CD14-positive monocyte (primary cell): ENCODE data around the gene ENTHD1. TPM values are rescaled to one million over a fixed set of nuclear protein-coding genes. Genes with fewer than 3 reads are reported as not detected.

Source experiments
- DNase-seq, 3 donors: peaks; one replicate each; pipeline ENCODE4 v3.0.0-alpha.2; 2011 to 2022
- H2AFZ ChIP-seq: 2 replicates; pipeline ENCODE4 v1.6.0; 2012; ENCODE audit warnings: mild to moderate bottlenecking, low read depth, low read length, inconsistent platforms; ENCODE audit not compliant: insufficient read depth, poor library complexity, severe bottlenecking
- H3K27ac ChIP-seq, 2 donors: 1 replicate in 1 of 2; 2 replicates in 1 of 2; pipeline ENCODE4 v1.5.1; 2012 to 2013; ENCODE audit warnings: low read length in 2 of 2, control low read depth in 1 of 2, inconsistent platforms in 1 of 2, low read depth in 1 of 2, mild to moderate bottlenecking in 1 of 2
- H3K27me3 ChIP-seq, 2 donors: one replicate each; pipeline versions ENCODE4 v1.6.0 to v1.6.1; 2011 to 2013; ENCODE audit warnings: low read length in 2 of 2; ENCODE audit not compliant: control insufficient read depth in 2 of 2, insufficient read depth in 2 of 2
- H3K36me3 ChIP-seq, 2 donors: replicated peaks in 1 of 2; 1 replicate in 1 of 2; 2 replicates in 1 of 2; pipeline versions ENCODE4 v1.5.1 to v1.6.1; 2012 to 2013; ENCODE audit warnings: low read length in 2 of 2, control low read depth in 1 of 2, inconsistent platforms in 1 of 2, mild to moderate bottlenecking in 1 of 2; ENCODE audit not compliant: insufficient read depth in 2 of 2, control insufficient read depth in 1 of 2
- H3K4me1 ChIP-seq, 2 donors: 1 replicate in 1 of 2; 2 replicates in 1 of 2; pipeline versions ENCODE4 v1.5.1 to v1.6.1; 2012 to 2013; ENCODE audit warnings: low read length in 2 of 2, control low read depth in 1 of 2, inconsistent platforms in 1 of 2, mild to moderate bottlenecking in 1 of 2, moderate library complexity in 1 of 2; ENCODE audit not compliant: insufficient read depth in 2 of 2, control insufficient read depth in 1 of 2
- H3K4me2 ChIP-seq: replicated peaks from 2 replicates; pipeline ENCODE3; 2012; ENCODE audit warnings: low read length, moderate library complexity, mild to moderate bottlenecking; ENCODE audit not compliant: poor library complexity, severe bottlenecking; ENCODE audit errors: extremely low read depth
- H3K4me3 ChIP-seq, 3 experiments: fragments of 200-600 bp in 1 of 3; sonication (generic) in 1 of 3; replicated peaks in 1 of 3; 1 replicate in 2 of 3; 2 replicates in 1 of 3; pipeline ENCODE4 v1.5.1; 2011 to 2013; ENCODE audit warnings: low read length in 3 of 3, mild to moderate bottlenecking in 3 of 3, control low read depth in 2 of 3, low read depth in 2 of 3, inconsistent platforms in 1 of 3, moderate library complexity in 1 of 3
- H3K79me2 ChIP-seq: 2 replicates; pipeline ENCODE4 v1.6.0; 2012; ENCODE audit warnings: mild to moderate bottlenecking, control low read depth, inconsistent platforms, low read length, moderate library complexity; ENCODE audit not compliant: insufficient read depth
- H3K9ac ChIP-seq: 2 replicates; pipeline ENCODE4 v1.6.0; 2017; ENCODE audit warnings: low read length, mild to moderate bottlenecking; ENCODE audit not compliant: insufficient read depth, poor library complexity, severe bottlenecking
- H3K9me3 ChIP-seq, 2 donors: replicated peaks in 1 of 2; 1 replicate in 1 of 2; 2 replicates in 1 of 2; pipeline versions ENCODE4 v1.5.1 to v1.6.1; 2012 to 2013; ENCODE audit warnings: low read length in 2 of 2, control low read depth in 1 of 2; ENCODE audit not compliant: control insufficient read depth in 1 of 2, insufficient read depth in 1 of 2
- H4K20me1 ChIP-seq: 2 replicates; pipeline ENCODE4 v1.6.0; 2012; ENCODE audit warnings: mild to moderate bottlenecking, low read length, control low read depth, moderate library complexity; ENCODE audit not compliant: insufficient read depth
- H3K27ac Mint-ChIP-seq, 7 donors: one replicate each; pipeline ENCODE4 v1.8.0; 2020; ENCODE audit warnings: mild to moderate bottlenecking in 7 of 7, mixed read lengths in 7 of 7, moderate library complexity in 6 of 7, inconsistent platforms in 2 of 7
- H3K27me3 Mint-ChIP-seq, 3 donors: one replicate each; pipeline ENCODE4 v1.8.0; 2021 to 2022; ENCODE audit warnings: low read depth in 3 of 3, mild to moderate bottlenecking in 3 of 3, mixed read lengths in 3 of 3, moderate library complexity in 3 of 3, inconsistent platforms in 1 of 3
- H3K36me3 Mint-ChIP-seq, 2 donors: one replicate each; pipeline ENCODE4 v1.8.0; 2020; ENCODE audit warnings: mixed read lengths in 2 of 2, inconsistent platforms in 1 of 2, mild to moderate bottlenecking in 1 of 2
- H3K4me1 Mint-ChIP-seq: one replicate; pipeline ENCODE4 v1.8.0; 2020; ENCODE audit warnings: mild to moderate bottlenecking, mixed read lengths
- H3K4me3 Mint-ChIP-seq, 2 donors: one replicate each; pipeline ENCODE4 v1.8.0; 2020; ENCODE audit warnings: mild to moderate bottlenecking in 2 of 2, mixed read lengths in 2 of 2, moderate library complexity in 1 of 2
- H3K9me3 Mint-ChIP-seq, 7 donors: one replicate each; pipeline ENCODE4 v1.8.0; 2020 to 2022; ENCODE audit warnings: mixed read lengths in 7 of 7, mild to moderate bottlenecking in 6 of 7, moderate library complexity in 6 of 7, inconsistent platforms in 2 of 7
- WGBS: methylation state at CpG from one replicate; pipeline ENCODE4 v1.1.5; 2013; ENCODE audit warnings: missing lambda C conversion rate; ENCODE audit not compliant: insufficient coverage; 5-methylcytosine and 5-hydroxymethylcytosine counted together
- intact Hi-C, 2 donors: fragments of 100-400 bp; cut with micrococcal nuclease; formaldehyde crosslinking; loops; one replicate each; pipeline versions ENCODE4 v1.15.0 to v1.15.1; 2023
- polyA plus RNA-seq, 3 donors: library from polyadenylated mRNA; depleted of rRNA in 1 of 3; unstranded in 2 of 3; stranded (reverse) in 1 of 3; fragments of 300-500 nt in 2 of 3; fragments of >200 nt in 1 of 3; fragmentation: Illumina TruSeq in 2 of 3; gene quantifications; 1 replicate in 2 of 3; 2 replicates in 1 of 3; pipeline ENCODE4 v1.2.3, GENCODE V29; 2012 to 2021
- TF ChIP-seq, protein P1 (sequence below): fragments of 200-600 bp; IDR thresholded peaks from one replicate; pipeline ENCODE4 v1.8.0; 2022; ENCODE audit warnings: antibody characterized with exemption, mild to moderate bottlenecking

The ENTHD1 gene
- polyA plus RNA-seq, 3 donors: not detected

DNA sequence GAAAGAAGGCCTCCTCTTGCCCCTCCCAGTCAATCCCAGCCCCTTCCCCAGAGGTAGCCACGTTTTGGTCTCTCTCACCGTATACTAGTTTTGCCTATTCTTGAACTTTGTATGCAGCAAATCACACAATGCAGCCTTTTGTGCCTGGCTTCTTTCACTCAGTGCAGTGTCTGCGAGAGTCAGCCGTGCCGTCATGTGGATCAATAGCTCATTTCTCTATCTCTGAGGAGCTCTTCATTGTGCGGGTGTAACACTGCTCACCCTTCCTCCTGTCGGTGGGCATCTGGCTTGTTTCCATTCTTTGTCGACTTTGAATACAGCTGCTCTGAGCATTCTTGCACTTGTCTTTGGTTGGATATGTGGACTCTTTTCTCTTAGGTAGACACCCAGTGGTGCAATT, 176.5 kb downstream of the ENTHD1 start:
- Histone ChIP-seq H3K79me2 (no peaks in the 10 kb centered on the region), H3K9me3 (no peaks in the 10 kb centered on the region), H2AFZ (no peak overlapping the region), H3K36me3 (no peaks in the 10 kb centered on the region), H3K4me3 (no peak overlapping the region), H3K4me2 (no peak overlapping the region), H3K27ac (no peak overlapping the region), H3K9ac (no peak overlapping the region), H3K4me1 (no peaks in the 10 kb centered on the region), H4K20me1 (no peaks in the 10 kb centered on the region), H3K27me3 (no peaks in the 10 kb centered on the region)
- WGBS: 98% methylated on average over 7 of the region's 8 CpGs
- H3K4me1 Mint-ChIP-seq: no peaks in the 10 kb centered on the region
- no peaks in the 10 kb centered on the region for H3K36me3 Mint-ChIP-seq
- peak overlapping the region in 1 of 7 donors; percentile 31 for H3K27ac Mint-ChIP-seq
- no peak overlapping the region for H3K4me3 Mint-ChIP-seq
- intact Hi-C loops: no loop called here
- TF ChIP-seq, protein P1, sequence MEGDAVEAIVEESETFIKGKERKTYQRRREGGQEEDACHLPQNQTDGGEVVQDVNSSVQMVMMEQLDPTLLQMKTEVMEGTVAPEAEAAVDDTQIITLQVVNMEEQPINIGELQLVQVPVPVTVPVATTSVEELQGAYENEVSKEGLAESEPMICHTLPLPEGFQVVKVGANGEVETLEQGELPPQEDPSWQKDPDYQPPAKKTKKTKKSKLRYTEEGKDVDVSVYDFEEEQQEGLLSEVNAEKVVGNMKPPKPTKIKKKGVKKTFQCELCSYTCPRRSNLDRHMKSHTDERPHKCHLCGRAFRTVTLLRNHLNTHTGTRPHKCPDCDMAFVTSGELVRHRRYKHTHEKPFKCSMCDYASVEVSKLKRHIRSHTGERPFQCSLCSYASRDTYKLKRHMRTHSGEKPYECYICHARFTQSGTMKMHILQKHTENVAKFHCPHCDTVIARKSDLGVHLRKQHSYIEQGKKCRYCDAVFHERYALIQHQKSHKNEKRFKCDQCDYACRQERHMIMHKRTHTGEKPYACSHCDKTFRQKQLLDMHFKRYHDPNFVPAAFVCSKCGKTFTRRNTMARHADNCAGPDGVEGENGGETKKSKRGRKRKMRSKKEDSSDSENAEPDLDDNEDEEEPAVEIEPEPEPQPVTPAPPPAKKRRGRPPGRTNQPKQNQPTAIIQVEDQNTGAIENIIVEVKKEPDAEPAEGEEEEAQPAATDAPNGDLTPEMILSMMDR: no peak
- DNase-seq: no peak
- H3K27me3 Mint-ChIP-seq: peaks cover 10 to 18% (median 17%) of the 10 kb centered on the region in 3 donors
- peaks cover 0 to 2% (median 0%) of the 10 kb centered on the region in 7 donors for H3K9me3 Mint-ChIP-seq

DNA sequence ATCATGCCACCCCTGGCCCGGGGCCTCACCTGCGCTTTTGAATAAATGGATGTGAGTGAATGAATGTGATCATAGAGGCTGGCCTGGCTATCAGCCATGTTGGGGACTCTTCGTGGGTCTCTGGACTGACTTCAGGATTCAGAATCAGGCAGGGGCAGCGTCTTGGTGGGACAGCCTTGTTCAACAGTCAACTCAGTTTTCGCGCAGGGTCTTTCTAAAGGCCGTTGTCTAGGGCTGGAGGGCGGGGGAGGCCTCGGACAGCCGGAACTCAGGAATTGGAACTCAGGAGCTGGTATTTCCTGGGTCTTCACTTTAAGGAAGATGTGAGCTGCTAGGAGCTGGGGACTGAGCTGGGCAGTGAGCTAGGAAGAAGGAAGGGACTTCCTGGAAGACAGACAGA, 177.0 kb downstream of the ENTHD1 start:
- TF ChIP-seq, protein P1: no peak
- H3K4me3 Mint-ChIP-seq: no peak overlapping the region
- no peak overlapping the region for H3K9ac ChIP-seq
- H3K9me3 Mint-ChIP-seq: peaks cover 0 to 2% (median 0%) of the 10 kb centered on the region in 7 donors
- H3K4me3 ChIP-seq: no peak overlapping the region
- intact Hi-C loops: no loop called here
- no peak overlapping the region for H3K27ac Mint-ChIP-seq
- H3K9me3 ChIP-seq: no peaks in the 10 kb centered on the region
- WGBS: 90% methylated on average over 5 of the region's 10 CpGs
- H3K27me3 ChIP-seq: no peaks in the 10 kb centered on the region
- H3K4me1 Mint-ChIP-seq: no peaks in the 10 kb centered on the region
- H3K36me3 Mint-ChIP-seq: no peaks in the 10 kb centered on the region
- H3K36me3 ChIP-seq: no peaks in the 10 kb centered on the region
- H3K27ac ChIP-seq: no peak overlapping the region
- no peaks in the 10 kb centered on the region for H3K79me2 ChIP-seq
- H2AFZ ChIP-seq: no peak overlapping the region
- H3K4me1 ChIP-seq: no peaks in the 10 kb centered on the region
- H4K20me1 ChIP-seq: no peaks in the 10 kb centered on the region
- H3K27me3 Mint-ChIP-seq: peaks cover 13 to 19% (median 19%) of the 10 kb centered on the region in 3 donors
- no peak for DNase-seq
- H3K4me2 ChIP-seq: no peak overlapping the region
